Esophagus mucosa (tissue), 1 donor: Measurements from ENCODE around the gene ARHGEF26. TPM values are rescaled to one million over a fixed set of nuclear protein-coding genes. Genes with fewer than 3 reads are reported as not detected.

Source experiments
- ATAC-seq: fragments of 200-7000 bp; cut with Tn5 transposase; one replicate; pipeline ENCODE4 v1.9.1; 2020
- total RNA-seq: library from RNA; stranded (reverse); gene quantifications from one replicate; pipeline ENCODE4 v1.2.4, GENCODE V29; 2023
- donor health status: DM: yes; HTN: yes; CAD: no.

Gene ARHGEF26
- total RNA-seq, 1 donor from 2014 or later: 4.7 TPM

DNA sequence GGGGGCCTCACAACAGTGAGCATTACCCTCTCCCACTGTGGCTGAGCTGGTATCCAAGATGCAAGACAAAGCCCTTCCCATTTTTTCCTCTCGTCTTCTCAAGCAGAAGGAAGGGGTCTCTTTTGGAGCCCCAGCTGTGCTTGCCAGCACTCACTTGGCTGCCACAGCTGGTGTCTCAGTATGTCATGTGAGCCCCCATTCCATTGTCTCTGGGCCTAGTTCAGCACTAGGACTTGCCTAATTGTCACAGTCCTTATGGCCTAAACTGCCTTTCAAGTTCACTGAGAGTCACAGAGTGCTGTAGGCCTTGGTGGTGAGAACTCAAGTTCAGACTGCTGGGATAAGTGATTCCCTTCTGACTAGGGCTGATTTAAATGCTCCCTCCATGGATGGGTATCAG is 89.8 kb downstream of the ARHGEF26 start:
- ATAC-seq: no peak

DNA sequence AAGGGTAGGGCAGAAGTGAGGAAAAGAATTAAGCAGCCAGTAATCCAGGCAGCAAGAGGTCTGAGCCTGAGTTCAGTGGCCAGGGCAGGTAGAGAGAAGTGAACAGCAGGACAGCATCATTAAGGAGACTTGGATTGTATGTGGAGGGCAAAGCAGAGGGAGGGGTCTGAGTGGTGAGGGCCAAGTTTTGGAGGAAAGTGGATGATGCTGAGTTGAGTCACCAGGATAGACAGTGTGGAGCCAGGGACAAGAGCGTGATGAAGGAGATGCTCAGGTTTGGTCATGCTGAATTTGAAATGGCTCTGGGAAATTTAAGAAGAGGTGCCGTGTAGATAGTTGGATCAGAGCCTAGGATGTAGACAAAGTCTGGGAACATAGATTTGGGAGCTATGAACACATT is 93.1 kb downstream of the ARHGEF26 start:
- no peak for ATAC-seq

GRCh38 chr3:154217671-154218070 is 96.5 kb downstream of the ARHGEF26 start:
- ATAC-seq: no peak

- peak; percentile 76 for ATAC-seq
These were observed 97.5 kb downstream of the ARHGEF26 start for GRCh38 chr3:154218728-154219127.

GRCh38 chr3:154220462-154220861 is 99.3 kb downstream of the ARHGEF26 start:
- ATAC-seq: peak; percentile 78

GRCh38 chr3:154223519-154223918 is 102.3 kb downstream of the ARHGEF26 start:
- ATAC-seq: no peak

DNA sequence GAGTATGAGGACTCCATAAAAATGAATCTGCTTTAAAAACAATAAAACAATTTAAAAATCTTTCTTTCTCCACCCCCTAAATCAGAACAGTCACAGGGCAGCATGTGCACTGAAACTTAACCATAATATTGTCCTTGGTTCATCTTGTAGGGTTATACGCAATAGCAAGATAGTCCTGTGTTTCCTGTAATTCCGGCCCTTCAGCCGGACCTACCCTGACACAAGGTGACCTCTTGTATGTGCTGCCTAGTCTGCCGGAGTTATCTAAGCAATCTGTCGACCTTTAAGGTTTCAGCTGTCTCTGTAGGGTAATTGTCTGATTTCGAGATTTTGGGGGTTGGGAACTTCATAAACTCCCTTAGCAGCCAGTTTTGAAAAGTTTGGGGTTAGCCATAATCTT is 103.2 kb downstream of the ARHGEF26 start:
- peak; percentile 88 for ATAC-seq

GRCh38 chr3:154224866-154225265 is 103.7 kb downstream of the ARHGEF26 start:
- no peak for ATAC-seq

DNA sequence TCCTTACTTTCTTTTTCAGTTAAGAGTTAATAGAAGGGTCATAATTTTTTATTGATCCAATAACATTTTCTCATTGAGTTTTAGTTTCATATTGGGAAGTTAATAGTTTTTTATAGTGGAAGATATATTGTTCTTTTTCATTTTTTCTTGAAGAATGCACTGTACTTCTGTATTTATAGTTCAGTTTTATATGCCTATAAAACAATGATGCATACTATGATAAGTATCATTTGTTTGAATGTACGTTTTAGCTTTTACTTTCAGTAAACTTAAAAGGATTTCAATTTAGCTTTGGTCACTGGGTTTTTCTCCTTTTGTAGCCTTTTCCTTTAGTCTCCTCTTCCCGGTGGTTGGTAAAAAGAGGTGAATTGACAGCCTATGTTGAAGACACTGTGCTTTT is 104.3 kb downstream of the ARHGEF26 start:
- ATAC-seq: no peak

DNA sequence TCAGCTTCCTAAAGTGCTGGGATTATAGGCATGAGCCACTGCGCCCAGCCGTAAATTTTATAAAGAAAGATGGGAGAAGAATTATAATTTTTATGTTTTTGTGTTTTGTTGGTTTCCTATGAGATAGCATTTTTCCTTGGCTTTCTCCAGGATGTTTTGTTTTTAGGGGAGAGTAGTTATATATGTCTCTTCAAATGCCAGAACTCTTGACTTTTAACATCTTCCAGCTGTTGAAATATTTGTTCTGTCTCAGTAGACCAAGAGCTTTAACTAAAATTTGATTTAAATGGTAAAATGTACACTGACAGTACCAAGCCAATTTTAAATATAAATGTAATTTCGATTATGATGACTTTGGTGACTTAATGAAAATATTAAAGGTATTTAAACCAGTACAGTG is 106.3 kb downstream of the ARHGEF26 start:
- no peak for ATAC-seq

GRCh38 chr3:154228561-154229216 is 107.5 kb downstream of the ARHGEF26 start:
- ATAC-seq: no peak

DNA sequence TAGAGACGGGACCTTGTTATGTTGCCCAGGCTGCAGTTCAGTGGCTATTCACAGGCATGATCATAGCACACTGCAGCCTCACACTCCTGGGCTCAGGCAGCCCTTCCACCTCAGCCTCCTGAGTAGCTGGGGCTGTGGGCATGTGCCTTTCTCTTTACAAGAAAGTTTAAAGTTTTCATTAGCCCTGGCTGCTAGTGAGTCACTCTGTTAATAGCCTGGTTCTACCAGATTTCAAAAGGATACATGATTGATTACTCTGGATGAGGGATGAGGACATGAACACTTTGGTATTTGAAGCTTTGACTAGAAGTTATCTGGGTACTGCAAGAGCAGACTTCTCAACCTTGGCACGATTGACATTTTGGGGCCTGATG is 108.0 kb downstream of the ARHGEF26 start:
- ATAC-seq: peak; percentile 38

DNA sequence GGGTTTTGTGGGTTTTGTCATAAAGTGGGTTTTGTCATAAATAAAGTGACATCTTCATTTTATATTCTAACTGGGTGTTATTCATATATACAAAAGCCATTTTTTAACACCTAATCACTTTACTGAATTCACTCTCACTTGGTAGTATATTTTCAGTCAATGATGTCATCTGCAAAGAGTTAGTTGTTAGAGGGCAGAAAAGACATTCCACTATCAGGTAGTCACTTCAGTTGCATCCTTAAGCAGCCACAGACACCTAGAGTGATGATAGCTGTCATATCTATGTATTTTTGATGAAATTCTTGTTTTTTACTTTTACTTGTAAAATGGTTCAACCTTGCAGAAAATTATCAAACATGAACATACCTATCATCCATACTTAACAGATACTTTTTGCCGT is 114.1 kb downstream of the ARHGEF26 start:
- ATAC-seq: no peak

- ATAC-seq: no peak
These were observed 115.1 kb downstream of the ARHGEF26 start for GRCh38 chr3:154236331-154236730.

GRCh38 chr3:154240235-154240634 is 119.0 kb downstream of the ARHGEF26 start:
- ATAC-seq: no peak

- no peak for ATAC-seq
These were observed 120.3 kb downstream of the ARHGEF26 start for GRCh38 chr3:154241496-154241895.

- ATAC-seq: no peak
These were observed 121.6 kb downstream of the ARHGEF26 start for GRCh38 chr3:154242766-154243165.

GRCh38 chr3:154243353-154243752 is 122.2 kb downstream of the ARHGEF26 start:
- no peak for ATAC-seq

DNA sequence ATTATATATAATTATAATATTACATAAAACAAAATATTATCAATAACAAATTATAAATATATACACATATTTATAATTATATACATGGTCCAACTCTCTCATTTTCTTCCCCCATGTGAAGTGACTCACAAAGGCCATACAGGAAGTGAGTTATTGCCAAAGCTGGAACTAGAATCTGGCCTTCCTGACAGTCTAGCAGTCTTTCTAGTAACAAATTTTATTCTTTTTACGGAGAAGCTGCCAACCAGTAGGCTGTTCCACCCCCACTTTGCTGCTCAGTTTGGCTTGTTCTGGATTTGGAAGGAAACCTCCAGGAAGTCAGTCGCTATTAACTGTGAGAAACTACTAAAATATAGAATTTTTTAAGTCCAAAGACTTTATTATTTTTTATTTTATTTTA is 123.5 kb downstream of the ARHGEF26 start:
- ATAC-seq: no peak

DNA sequence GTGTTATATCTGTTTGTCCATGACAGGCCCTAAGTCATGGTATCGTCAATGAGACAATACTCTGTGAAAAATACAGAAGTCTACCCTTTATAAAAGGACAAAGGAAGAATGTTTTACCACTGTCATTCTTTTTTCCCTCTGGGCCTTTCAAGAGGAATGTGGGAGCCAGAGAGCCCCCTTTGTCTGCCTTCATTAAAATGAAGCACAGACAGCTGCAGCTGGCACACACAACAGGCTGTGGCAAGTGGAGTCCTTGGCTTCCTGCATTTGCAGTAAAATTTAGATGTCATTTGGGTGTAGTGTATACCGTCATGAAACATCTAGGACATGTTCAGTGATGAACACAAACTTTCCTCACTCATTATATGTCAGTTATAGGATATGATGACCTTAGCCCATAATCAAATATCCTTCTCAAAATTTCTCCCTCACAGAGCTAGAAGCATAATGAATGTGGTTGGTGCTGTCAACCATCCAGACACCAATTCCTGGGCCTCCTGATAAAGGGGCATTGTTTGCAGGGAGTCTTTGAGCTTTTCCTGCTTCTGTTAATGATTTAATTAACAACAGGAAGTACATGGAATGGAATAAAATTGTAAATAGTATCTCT is 126.7 kb downstream of the ARHGEF26 start:
- ATAC-seq: no peak

DNA sequence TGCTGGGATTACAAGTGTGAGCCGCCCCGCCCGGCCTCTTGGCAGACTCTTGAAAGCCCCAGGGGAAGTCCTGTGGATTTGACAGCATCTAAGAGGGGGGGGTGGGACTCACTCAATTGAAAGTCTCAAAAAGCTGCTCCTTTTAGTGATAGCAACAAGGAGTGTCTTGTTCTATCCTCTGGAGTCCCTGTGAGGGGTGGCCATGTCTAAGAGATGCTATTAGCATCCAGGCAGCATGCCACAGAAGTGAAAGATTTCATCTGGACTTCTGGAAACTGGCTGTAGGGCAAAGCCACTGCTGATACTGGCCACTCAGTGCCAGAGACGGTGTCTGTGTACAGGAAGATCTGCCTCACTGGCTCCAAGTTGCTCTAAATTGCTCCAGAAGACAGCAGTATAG is 129.1 kb downstream of the ARHGEF26 start:
- no peak for ATAC-seq

DNA sequence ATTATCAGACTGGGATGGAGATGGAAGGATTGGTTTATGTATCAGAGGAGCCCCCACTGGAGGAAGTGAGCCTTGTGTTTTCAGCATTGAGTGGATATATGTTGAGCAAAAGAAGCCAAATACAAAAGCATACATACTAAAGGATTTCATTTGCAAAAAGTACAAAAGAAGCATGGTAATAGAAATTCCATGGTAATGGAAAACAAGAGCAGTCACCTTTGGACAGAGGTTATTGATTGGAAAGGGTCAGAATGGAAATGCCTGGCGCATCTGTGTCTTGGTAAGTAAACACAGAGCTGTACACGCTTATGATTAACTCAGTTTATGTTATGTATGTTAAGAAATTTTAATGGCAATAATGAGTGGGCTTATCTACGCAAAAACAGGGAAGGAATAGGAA is 130.4 kb downstream of the ARHGEF26 start:
- no peak for ATAC-seq

DNA sequence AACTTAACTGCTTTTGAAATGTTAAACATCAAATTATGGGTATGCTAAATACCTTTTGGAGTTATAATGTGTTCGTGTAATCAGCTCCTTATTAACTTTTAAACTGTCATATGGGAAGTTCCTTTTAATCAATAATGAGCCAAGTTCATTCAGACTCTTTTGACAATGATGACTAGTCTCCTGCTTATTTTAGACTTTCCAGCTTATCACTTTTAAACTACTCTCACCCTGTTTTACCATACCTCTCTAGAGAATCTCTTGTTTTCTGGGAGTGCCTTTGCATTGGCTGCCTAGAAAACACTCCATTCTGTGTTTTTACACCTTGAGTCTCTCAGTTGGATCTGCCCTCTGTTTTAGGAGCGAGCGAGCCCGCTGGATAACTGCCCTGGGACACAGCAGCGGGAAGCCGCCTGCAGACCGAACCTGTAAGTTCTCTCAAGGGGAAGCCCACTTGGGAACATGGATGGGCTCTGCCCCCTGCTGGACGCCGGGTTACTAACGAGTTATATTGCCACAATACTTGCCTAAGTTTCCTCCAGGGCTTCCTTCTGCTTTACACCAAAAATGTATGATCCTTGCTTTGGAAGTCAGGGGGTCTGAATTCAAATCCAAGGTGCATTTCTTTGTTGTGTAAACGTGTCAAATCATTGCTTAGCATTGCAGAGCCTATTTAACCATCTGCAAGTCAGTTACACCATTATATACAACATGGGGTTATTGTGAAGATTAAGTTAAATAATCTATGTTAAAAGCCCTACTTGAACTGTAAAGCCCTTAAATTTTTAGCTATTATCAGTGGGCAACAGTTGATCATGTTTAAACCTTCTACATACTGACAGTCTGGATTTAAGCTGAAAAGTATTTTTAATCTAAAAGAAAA is 131.8 kb downstream of the ARHGEF26 start:
- ATAC-seq: peak; percentile 95

- ATAC-seq: no peak
These were observed 133.3 kb downstream of the ARHGEF26 start for GRCh38 chr3:154254527-154254926.
